Renal cortical epithelial cell (primary cell): Measurements from ENCODE around the gene KRT6B. TPM values are rescaled to one million over a fixed set of nuclear protein-coding genes. Genes with fewer than 3 reads are reported as not detected.
"Not testable (repeated sequence)": the region's sequence is repeated elsewhere in the genome, so short reads cannot be mapped to it uniquely, and the experiment has no call there.

Source experiments
- DNase-seq: peaks from one replicate; pipeline ENCODE4 v3.0.0-alpha.2; 2011; ENCODE audit warnings: low read depth
- total RNA-seq: library from RNA; depleted of rRNA; stranded (reverse); fragments of >200 nt; gene quantifications from 2 replicates; pipeline ENCODE4 v1.2.3, GENCODE V29; 2014

KRT6B gene
- 0.05 and 2.1 TPM in 2 replicates for total RNA-seq

DNA sequence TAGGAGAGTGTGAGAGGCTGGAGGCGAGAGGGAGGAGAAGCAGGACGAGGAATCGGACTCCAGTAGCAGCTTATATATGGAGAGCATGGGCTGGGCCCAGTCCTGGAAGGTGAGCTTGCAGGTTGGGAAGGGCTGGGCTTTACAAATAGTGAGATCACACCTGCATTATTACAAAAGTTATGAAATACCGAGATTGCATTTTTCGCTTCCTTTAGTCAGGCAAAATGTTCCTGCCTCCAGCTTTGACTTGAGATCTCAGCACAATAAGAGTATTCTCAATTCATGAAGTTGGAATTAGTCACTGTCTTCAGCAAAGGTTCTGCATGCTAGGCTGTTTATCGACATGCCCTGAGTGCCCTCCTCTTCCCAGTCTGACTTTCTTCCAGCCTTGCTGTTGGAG is at the start of gene KRT6B:
Gene KRT6B, minus strand, starts transcription at position 46 of the 400 bp plus-strand sequence. CDS start 68 bp downstream, outside the sequence.
- no peak for DNase-seq

DNA sequence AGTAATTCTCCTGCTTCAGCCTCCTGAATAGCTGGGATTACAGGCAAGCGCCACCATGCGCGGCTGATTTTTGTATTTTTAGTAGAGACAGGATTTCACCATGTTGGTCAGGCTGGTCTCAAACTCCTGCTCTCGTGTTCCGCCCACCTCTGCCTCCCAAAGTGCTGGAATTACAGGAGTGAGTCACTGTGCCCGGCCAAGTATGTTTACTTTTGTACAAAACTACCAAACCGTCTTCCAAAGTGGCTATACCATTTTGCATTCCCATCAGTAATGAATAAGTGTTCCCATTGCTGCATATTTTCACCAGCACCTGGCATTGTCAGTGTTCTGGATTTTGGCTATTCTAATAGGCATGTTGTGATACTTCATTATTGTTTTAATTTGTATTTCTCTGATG is 49.5 kb upstream of the KRT6B start:
- no peak for DNase-seq

DNA sequence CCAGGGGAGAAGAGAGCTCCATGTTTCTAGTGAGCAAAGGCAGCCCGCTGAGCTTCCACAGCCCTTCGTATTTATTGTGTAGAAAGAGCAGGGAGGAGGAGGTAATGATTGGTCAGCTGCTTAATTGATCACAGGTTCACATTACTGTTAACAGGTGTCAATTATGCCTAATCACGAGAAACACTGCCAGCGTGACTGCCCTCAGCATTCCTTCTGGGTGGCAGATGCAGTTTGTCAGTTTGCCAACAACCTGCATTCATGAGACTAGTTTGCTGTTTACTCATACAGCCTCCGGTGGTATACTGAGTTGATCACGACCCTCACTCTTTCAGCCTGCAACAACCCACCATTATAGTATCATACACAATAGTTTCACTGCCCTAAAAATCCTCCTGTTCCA is 48.6 kb upstream of the KRT6B start:
- not testable (repeated sequence) for DNase-seq

DNA sequence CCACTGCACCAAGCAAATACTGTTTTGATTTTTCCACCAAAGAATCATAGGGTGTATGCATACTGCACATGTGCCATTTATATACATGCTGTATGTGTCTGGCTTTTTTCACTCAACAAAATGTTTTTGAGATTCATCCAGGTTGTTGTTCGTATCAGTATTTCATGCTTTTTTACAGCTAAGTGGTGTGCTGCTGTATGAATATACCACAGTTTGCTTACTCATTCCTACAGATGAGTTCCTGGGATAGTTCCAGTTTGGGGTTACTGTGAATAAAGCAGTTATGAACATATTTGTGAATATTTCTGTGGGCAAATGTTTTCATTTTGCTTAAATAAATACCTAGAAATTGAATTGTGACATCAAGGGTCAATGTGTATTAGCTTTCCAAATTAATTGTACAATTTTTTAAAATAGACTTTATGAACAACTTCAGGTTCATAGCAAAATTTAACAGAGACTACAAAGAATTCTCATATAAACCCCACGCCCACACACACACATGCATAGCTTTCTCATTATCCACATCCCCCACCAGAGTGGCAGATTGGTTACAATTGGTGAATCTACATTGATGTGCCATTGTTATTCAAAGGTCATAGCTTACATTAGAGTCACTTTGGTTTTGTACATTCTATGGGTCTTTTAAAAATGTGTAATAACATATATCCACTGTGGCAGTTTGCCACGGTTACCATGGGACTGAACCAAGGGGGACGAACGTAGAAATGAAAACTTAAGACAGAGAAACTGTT is 48.0 kb upstream of the KRT6B start:
- no peak for DNase-seq

DNA sequence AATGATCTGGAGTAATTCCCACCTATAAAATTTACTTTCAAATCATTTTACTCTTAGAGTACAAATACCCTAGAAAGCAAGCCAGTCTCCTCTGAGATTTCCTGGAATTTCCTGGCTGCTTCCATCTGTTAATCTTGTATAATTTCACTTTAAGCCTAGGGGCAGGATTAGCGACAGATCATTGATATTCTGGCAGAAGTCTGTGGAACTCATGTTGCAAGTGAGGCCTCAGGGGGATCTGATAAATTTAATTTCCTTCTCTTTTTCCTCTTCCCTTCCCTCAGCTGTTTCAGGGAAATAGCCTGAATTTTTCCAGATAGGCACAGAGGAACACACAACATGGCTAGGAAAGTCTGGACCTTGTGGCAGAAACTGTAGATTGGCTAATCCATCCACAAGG is 47.0 kb upstream of the KRT6B start:
- DNase-seq: no peak

DNA sequence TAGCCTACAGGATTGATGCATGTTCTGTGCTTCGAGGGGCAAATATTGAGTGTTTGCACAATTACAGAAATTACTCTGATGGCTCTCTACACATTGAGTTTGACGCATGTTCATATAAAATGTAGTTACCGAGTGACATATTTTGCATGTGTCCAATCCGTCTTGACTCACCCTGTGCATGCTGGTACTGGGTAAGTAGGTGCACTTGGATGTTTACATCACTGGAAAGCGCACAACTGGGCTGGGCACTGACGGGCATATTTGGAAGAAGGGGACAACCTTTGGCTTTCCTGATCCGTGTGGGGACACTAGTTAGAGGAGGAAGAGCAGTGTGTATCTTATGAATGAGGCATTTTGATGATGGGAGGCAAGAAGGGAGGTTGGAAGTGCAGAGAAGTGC is 46.0 kb upstream of the KRT6B start:
- DNase-seq: no peak

DNA sequence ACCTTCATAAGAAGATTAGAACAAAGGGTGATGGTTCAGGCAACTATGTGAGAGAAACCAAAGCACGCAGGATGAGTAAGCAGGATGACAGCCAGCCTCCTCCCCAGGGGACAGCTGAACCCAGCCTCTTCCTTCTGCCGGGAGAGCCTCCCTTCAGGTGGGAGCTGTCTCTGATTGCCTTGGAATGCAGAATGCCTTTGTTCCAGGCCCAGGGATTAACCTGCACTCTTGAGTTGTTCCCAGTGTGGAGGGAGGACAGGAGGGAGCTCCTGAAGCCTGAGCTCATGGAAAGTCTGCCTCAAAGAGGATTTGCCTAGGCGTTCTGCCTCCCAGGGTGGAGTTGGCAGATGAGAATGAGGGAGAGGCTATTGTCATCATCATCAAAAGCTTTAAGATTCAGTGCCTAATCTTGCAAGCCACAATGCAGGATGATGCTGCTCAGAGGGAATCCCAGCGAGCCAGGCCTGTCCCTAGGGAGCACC is 44.7 kb upstream of the KRT6B start:
- DNase-seq: peak; percentile 48

DNA sequence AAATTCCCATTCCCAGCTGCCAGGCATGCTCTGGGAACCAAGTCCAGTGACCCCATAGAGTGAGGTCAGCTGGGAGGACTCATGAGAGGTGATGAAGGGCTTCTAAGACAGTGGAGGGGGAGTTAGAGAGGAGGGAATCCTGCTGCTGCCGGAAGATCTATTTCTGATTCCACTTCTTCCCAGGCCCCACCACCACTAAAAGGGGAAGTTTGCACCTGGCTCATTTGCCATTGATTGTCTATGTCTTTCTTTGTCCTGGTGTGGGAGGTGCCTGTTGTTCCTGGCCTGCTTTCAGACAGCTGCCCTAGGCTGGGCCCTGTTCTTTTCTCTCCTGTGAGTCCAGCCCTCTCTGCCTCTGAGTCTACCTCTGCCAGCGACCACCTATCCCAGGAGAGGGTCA is 44.1 kb upstream of the KRT6B start:
- DNase-seq: no peak

DNA sequence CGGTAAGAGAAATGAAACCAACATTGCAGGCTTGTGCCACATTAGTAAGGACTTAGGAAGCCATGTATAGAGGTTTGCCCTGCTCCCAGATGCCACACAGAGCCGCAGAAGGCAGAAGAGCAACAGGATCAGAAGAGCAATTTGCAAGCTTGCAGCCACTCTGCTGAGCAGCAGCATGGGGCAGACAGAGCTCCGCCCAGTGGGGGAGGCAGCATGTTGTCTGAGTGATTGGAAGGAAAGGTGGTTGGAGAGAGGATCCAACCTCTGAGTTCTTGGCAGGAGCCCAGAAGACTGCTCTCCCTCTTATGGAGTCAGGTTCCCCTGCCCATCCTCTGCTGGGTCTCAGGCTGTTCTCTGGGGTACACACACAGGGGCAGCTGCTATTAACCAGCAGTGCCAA is 43.4 kb upstream of the KRT6B start:
- DNase-seq: peak; percentile 59

DNA sequence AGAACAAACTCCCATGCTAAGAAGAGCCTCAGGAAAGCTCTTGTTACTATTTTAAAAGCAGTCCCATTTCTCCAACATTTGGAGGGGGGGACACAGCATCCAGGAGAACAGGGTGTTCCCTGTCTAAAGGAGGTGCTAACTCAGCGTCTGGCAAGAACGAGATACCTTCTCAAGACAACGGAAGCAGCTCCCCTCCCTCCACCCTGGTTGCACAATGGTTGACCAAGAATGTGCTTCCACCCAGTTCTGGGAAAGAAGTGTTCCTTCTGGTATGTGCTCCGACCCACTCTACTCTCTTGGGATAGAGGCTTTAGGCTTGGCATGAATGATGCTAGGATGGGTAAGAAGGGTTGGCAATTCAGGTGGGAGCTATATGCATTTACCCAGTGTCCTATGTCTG is 42.6 kb upstream of the KRT6B start:
- peak; percentile 80 for DNase-seq

DNA sequence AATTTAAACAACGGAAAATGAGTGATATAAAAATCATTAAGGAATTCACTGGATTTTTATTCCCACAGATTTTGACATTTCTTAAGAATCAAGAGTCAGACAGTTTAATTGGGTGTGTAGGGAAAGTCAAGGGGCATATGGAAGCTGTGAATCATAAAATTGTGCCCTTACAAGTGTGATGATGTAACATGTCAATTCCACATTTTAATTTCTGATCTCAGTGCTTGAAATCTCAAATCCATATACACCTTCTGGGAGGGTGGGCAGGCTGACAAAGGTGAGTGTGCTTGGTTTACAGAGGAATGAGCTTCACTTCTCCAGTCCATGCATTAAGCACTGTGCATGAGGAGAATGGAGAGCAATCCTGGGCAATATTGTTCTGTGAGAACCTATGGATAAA is 42.2 kb upstream of the KRT6B start:
- DNase-seq: no peak

DNA sequence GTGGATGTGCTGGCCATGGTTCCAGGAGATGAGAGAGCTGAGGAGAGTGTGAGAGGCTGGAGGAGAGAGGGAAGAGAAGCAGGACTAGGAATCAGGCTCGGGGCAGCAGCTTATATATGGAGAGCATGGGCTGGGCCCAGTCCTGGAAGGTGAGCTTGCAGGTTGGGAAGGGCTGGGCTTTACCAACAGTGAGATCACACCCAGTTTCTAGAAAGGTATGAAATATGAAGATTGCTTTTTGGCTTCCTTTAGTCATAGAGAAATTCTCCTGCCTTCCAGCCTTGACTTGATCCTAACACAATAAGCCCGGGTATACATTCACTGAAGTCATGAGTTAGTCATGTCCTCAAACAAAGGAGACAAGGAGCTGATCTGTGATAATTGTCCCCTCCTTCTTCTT is 41.2 kb upstream of the KRT6B start, which contains the start of gene KRT6A:
Gene KRT6A, minus strand, starts transcription at position 86 of the 400 bp plus-strand sequence. Its CDS starts 69 bp downstream, at position 17.
- DNase-seq: no peak

DNA sequence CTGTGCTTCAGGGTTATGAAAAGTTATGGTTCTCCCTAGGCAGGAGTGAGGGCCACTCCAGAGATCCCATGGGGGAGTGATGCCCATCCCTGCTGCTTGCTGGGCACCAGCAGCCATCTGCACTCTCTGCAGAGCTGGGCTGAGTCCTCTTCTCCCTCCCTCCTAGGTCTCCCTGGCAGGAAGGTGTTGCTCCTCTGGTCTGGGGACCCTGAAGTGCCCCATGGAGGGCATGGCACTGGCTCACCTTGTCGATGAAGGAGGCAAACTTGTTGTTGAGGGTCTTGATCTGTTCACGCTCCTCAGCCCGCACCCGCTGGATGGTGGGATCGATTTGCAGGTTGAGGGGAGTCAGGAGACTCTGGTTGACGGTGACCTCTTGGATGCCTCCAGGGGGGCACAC is 40.5 kb upstream of the KRT6B start:
- not testable (repeated sequence) for DNase-seq

DNA sequence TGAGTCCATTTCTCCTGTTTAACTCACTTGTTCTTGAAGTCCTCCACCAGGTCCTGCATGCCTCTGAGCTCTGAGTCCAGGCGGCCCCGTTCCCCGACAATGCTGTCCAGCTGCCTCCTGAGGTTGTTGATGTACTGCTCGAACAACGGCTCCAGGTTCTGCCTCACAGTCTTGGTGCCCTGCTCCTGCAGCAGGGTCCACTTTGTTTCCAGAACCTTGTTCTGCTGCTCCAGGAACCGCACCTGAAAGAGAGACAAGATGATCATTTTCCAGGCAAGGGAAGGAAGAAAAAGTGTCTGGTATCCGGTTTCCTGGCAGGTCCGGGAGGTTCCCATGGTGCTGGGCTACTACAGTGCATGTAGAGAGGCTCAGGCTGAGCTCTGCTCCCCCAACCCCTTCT is 39.5 kb upstream of the KRT6B start:
- not testable (repeated sequence) for DNase-seq

DNA sequence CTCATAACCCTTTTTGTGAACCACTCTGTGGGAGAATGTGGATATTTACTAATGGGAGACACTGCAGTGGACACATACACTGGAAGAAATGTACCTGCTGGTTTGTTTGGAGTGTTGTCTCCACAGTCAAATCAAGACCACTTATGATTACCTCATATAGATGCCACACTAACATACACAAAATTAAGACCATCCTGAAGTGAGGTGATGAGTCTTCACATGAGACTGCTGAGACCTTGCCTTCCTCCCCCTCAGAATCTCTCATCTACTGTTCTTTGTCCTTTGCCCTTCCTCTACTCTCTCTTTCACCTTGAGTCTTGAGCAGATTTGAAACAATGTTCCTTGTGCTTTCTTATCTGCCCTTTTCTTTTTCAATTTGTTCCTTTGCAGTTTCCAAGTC is 36.8 kb upstream of the KRT6B start:
- no peak for DNase-seq

DNA sequence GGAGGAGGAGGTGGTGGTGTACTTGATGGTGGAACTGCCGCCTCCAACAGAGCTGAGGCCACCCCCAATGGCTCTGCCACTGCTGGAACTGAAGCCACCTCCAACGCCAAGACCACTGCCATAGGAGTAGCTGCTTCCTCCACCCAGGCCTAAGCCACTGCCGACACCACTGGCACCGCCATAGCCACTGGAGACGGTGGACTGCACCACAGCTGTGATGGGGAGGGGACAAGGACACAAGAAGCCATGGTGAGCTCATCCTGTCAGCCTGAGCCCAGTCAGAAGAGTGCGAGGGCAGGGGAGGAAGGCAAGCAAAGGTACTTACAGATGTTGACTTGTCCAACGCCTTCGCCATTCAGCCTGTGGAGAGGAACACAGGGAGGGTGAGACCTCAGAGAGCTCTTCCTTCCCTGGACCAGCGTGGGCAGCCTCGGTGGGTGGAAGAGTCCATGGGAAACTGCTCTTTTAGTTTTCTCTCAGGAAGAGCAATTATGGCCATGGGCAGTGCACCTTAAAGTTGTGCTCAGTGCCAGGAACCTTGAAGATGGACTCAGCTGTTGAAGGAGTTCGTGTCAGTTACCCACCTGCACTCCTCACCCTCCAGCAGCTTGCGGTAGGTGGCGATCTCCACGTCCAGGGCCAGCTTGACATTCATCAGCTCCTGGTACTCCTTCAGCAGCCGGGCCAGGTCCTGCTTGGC is 35.9 kb upstream of the KRT6B start:
- DNase-seq: not testable (repeated sequence)

DNA sequence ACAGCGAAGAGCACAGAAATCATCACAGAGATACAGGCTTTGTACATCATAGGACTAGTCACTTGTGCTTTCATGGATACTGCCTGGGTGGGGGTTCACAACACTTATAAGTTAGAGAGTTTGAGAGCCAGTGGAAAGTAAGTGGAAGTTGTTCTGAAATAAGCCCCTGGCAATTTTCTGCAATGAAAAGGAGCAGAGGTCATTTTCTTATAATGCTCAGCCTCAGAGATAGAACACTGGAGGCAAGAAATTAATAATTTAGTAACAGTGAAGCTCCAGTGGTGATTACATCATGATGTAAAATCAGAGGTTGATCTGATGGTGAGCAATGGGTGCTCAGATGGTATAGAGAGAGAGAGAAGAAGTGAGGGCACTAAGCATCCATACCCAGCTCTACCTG is 35.3 kb upstream of the KRT6B start:
- DNase-seq: no peak

DNA sequence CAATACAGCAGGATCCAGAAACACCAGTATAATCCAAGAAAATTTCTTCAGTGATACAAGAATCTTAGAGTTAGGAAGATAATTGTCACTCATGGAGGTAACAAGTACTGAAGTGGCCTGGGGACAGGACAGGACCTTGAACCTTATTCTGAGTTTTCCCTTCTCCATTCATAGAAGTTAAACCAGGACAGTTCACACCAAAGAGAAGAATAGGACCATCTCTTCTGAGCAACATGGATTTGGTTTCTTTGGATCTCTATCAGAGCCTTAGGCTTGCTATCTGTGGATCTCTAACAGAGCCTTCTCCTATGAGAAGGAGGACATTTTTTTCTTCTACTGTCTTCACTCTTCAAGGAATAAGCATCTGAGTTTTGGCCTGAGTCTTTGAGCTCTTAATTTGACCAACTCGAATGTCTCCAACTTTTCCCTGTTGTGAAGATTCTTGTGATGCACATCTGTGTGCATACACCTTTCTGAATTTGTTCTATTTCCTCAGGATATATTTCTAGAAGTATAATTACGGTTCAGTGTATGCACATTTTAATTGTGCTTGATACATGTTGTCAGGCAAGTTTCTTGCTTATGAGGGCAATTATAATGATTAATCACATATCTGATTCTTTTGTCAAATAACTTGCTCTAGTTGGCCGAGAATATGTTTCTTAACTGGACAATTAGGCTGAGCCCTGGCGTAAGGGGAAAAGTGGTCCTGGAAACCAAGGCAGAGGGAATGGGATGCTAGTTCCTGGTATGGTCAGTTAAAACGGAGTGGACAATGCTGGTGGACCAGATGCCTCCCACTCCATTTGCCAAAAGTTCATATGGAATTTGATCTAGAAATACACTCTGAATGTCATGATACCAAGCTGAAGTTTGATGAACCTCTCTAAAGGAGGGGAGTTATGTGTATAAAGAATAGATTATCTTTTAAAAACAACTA is 34.5 kb upstream of the KRT6B start:
- DNase-seq: no peak

DNA sequence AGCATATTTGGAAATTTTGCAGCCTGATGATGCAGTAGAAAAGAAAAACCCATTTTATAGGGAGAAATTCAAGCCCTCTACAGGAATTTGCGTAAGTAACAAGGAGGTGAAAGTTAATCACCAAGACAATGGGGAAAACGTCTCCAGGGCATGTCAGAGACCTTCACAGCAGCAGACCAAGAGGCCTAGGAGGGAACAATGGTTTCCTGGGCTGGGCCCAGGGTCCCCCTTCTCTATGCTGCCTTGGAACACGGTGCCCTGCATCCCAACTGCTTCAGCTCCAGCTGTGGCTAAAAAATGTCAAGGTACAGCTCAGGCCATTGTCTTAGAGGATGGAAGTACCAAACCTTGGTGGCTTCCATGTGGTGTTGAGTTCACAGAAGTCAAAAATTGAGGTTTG is 28.1 kb upstream of the KRT6B start:
- DNase-seq: no peak

DNA sequence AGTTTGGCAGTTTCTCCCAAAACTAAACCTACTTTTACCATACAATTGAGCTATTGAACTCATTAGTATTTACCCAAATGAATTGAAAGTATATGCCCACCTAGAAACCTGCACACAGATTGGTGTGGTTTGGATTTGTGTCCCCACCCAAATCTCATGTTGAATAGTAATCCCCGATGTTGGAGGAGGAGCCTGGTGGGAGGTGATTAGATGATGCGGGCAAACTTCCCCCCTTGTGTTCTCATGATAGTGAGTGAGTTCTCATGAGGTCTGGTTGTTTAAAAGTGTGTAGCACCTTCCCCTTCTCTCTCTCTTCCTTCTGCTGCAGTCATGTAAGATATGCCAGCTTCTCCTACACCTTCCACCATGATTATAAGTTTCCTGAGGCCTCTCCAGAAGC is 25.7 kb upstream of the KRT6B start:
- no peak for DNase-seq

DNA sequence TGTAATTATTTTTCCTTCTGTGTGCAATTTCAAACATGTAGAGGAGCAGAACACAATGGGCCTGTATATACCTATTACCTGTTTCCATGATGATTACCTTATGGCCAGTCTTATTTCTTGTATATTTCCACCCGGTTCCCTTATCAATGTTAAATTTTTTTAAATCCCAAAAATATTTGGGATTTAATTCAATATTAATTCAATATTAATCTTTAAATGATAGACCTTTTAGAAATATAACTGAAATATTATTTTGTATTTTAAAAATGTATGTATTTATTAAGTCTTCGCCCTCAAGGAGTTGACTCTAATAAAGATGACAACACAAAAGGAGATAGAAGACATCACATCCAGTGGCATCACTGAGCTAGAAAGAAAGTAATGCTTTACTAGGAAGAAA is 22.3 kb upstream of the KRT6B start:
- DNase-seq: no peak

DNA sequence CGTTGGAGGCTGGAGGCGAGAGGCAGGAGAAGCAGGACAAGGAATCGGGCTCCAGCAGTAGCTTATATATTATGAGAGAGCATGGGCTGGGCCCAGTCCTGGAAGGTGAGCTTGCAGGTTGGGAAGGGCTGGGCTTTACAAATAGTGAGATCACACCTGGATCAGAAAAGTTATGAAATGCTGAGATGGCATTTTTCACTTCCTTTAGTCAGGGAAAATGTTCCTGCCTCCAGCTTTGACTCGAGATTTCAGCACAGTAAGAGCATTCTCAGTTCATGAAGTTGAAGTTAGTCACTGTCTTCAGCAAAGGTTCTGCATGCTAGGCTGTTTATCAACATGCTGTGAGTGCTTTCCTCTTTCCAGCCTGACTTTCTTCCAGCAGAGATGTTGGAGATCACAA is 21.8 kb upstream of the KRT6B start, which contains the start of gene KRT6C:
Gene KRT6C, minus strand, starts transcription at position 38 of the 400 bp plus-strand sequence. CDS start 68 bp downstream, outside the sequence.
- no peak for DNase-seq
